Osteoblast (primary cell): ENCODE data around the gene KCND2. TPM values are rescaled to one million over a fixed set of nuclear protein-coding genes. Genes with fewer than 3 reads are reported as not detected.

Source experiments
- DNase-seq: peaks from one replicate; pipeline ENCODE4 v3.0.0; 2011; ENCODE audit warnings: low spot score, mixed read lengths; ENCODE audit not compliant: insufficient read length; ENCODE audit errors: missing footprints
- H2AFZ ChIP-seq: 2 replicates; pipeline ENCODE4 v1.6.0; 2011; ENCODE audit warnings: mild to moderate bottlenecking, low read length
- H3K27ac ChIP-seq: 2 replicates; pipeline ENCODE4 v1.5.1; 2011; ENCODE audit warnings: mild to moderate bottlenecking, low read depth, low read length, moderate library complexity
- H3K27me3 ChIP-seq: 2 replicates; pipeline ENCODE4 v1.6.0; 2012; ENCODE audit warnings: mild to moderate bottlenecking, control low read depth, inconsistent platforms, low read length, moderate library complexity; ENCODE audit not compliant: insufficient read depth
- H3K36me3 ChIP-seq: 2 replicates; pipeline ENCODE4 v1.5.1; 2011; ENCODE audit warnings: mild to moderate bottlenecking, low read length, control low read depth, moderate library complexity; ENCODE audit not compliant: insufficient read depth
- H3K4me1 ChIP-seq: 2 replicates; pipeline ENCODE4 v1.5.1; 2011; ENCODE audit warnings: mild to moderate bottlenecking, low read length, control low read depth, moderate library complexity; ENCODE audit not compliant: insufficient read depth
- H3K4me2 ChIP-seq: 2 replicates; pipeline ENCODE4 v1.6.0; 2011; ENCODE audit warnings: mild to moderate bottlenecking, low read length; ENCODE audit not compliant: insufficient read depth
- H3K4me3 ChIP-seq: fragments of 200-600 bp; sonication (generic); 3 replicates; pipeline ENCODE4 v1.5.1; 2012; ENCODE audit warnings: mild to moderate bottlenecking, low read length, inconsistent platforms; ENCODE audit not compliant: insufficient read depth
- H3K79me2 ChIP-seq: 2 replicates; pipeline ENCODE4 v1.6.0; 2012; ENCODE audit warnings: mild to moderate bottlenecking, low read length, control low read depth, inconsistent platforms; ENCODE audit not compliant: insufficient read depth
- H3K9me3 ChIP-seq: 2 replicates; pipeline ENCODE4 v1.5.1; 2011; ENCODE audit warnings: low read depth, low read length, control low read depth
- H4K20me1 ChIP-seq: 2 replicates; pipeline ENCODE4 v1.6.0; 2012; ENCODE audit warnings: mild to moderate bottlenecking, low read length, control low read depth; ENCODE audit not compliant: insufficient read depth
- total RNA-seq: library from RNA; depleted of rRNA; stranded (reverse); fragments of >200 nt; gene quantifications from 2 replicates; pipeline ENCODE4 v1.2.3, GENCODE V29; 2012
- TF ChIP-seq, protein P1 (sequence below): IDR thresholded peaks from 2 replicates; pipeline ENCODE4 v1.5.1; 2011; ENCODE audit warnings: mild to moderate bottlenecking, low read depth, low read length, moderate library complexity; ENCODE audit errors: extremely low read depth

KCND2 gene
- total RNA-seq, 1 donor: 6.5 TPM

DNA sequence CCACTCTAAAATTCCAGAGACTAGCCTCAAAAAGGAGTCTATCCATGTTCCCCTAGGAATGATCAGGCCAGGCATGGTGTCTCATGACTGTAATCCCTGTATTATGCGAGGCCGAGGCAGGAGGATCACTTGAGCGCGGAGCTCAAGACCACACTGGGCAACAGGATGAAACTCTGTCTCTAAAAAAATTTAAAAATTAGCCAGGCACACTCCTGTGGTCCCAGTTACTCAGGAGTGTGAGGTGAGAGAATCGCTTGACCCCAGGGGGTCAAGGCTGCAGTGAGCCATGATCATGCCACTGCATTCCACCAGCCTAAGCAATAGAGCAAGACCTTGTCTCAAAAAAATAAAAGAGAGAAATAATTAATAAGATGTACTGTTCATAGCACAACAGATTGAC, 256.8 kb downstream of the KCND2 start:
- TF ChIP-seq, protein P1, sequence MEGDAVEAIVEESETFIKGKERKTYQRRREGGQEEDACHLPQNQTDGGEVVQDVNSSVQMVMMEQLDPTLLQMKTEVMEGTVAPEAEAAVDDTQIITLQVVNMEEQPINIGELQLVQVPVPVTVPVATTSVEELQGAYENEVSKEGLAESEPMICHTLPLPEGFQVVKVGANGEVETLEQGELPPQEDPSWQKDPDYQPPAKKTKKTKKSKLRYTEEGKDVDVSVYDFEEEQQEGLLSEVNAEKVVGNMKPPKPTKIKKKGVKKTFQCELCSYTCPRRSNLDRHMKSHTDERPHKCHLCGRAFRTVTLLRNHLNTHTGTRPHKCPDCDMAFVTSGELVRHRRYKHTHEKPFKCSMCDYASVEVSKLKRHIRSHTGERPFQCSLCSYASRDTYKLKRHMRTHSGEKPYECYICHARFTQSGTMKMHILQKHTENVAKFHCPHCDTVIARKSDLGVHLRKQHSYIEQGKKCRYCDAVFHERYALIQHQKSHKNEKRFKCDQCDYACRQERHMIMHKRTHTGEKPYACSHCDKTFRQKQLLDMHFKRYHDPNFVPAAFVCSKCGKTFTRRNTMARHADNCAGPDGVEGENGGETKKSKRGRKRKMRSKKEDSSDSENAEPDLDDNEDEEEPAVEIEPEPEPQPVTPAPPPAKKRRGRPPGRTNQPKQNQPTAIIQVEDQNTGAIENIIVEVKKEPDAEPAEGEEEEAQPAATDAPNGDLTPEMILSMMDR: no peak
- Histone ChIP-seq H3K4me3 (no peak overlapping the region), H3K4me2 (no peak overlapping the region), H3K79me2 (no peaks in the 10 kb centered on the region), H4K20me1 (no peaks in the 10 kb centered on the region), H3K27ac (no peak overlapping the region), H3K36me3 (no peaks in the 10 kb centered on the region), H3K4me1 (no peaks in the 10 kb centered on the region), H2AFZ (no peak overlapping the region), H3K27me3 (no peaks in the 10 kb centered on the region), H3K9me3 (no peaks in the 10 kb centered on the region)
- no peak for DNase-seq

DNA sequence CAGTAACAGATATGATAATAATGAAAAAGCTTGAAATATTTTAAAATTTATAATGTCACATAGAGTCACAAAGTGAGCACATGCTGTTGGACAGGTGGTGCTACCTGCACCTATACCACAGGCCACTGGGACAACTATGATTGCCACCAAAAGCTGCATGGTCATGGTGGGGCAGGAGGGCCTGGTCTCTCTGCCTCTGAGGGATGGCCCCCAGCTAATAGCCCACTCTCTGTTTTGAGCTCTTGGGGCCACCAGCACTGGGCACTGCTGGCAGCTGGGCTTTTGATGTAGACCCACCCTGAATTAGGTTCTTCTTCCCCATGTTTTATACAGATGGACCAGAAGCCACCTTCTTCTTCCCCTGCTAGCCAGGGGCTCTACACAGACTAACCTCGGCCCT, 265.4 kb downstream of the KCND2 start:
- no peaks in the 10 kb centered on the region for H4K20me1 ChIP-seq
- no peaks in the 10 kb centered on the region for H3K4me1 ChIP-seq
- H3K9me3 ChIP-seq: no peaks in the 10 kb centered on the region
- no peak overlapping the region for H3K4me2 ChIP-seq
- no peak for DNase-seq
- TF ChIP-seq, protein P1: no peak
- no peak overlapping the region for H2AFZ ChIP-seq
- no peak overlapping the region for H3K4me3 ChIP-seq
- no peaks in the 10 kb centered on the region for H3K79me2 ChIP-seq
- H3K27ac ChIP-seq: no peak overlapping the region
- H3K36me3 ChIP-seq: no peaks in the 10 kb centered on the region
- H3K27me3 ChIP-seq: no peaks in the 10 kb centered on the region

GRCh38 chr7:120539321-120539720, 266.3 kb downstream of the KCND2 start:
- no peak overlapping the region for H2AFZ ChIP-seq
- H4K20me1 ChIP-seq: no peaks in the 10 kb centered on the region
- H3K79me2 ChIP-seq: no peaks in the 10 kb centered on the region
- no peaks in the 10 kb centered on the region for H3K27me3 ChIP-seq
- TF ChIP-seq, protein P1: no peak
- H3K36me3 ChIP-seq: no peaks in the 10 kb centered on the region
- no peaks in the 10 kb centered on the region for H3K9me3 ChIP-seq
- no peak for DNase-seq
- no peak overlapping the region for H3K4me3 ChIP-seq
- H3K4me2 ChIP-seq: no peak overlapping the region
- H3K27ac ChIP-seq: no peak overlapping the region
- H3K4me1 ChIP-seq: no peaks in the 10 kb centered on the region

DNA sequence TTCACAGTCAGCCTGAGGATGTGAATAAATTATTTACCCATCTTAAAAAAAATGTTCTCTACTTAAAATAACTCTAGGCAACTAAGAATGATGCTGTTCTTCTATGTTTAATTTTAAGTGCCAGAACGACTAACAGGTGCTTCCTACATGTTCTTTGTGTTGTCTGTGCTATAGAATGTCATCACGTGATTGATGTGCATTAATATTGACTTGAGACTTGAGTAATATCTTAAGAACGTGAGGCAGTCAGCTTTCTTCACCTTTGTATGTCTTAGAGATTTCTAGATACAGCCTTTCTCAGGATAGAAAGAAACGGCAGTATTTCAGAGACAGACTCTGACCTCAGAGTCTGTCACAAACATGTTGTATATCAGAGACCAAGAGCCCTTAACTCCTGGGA, 274.6 kb downstream of the KCND2 start:
- H3K4me2 ChIP-seq: no peak overlapping the region
- no peak overlapping the region for H2AFZ ChIP-seq
- H3K4me3 ChIP-seq: no peak overlapping the region
- H3K27me3 ChIP-seq: no peaks in the 10 kb centered on the region
- H3K79me2 ChIP-seq: no peaks in the 10 kb centered on the region
- DNase-seq: no peak
- H3K4me1 ChIP-seq: no peaks in the 10 kb centered on the region
- no peaks in the 10 kb centered on the region for H4K20me1 ChIP-seq
- H3K36me3 ChIP-seq: no peaks in the 10 kb centered on the region
- no peak overlapping the region for H3K27ac ChIP-seq
- H3K9me3 ChIP-seq: no peaks in the 10 kb centered on the region
- TF ChIP-seq, protein P1: no peak
